Fibroblast of skin of left quadriceps (primary cell): Measurements from ENCODE around the gene SLC9A1.
A peak's percentile ranks its signal among the peaks of the same experiment; 100 is the strongest.
"Not testable (repeated sequence)": the region's sequence is repeated elsewhere in the genome, so short reads cannot be mapped to it uniquely, and the experiment has no call there.

Experiments
- DNase-seq, 2 experiments: peaks; one replicate each; pipeline ENCODE4 v3.0.0-alpha.2; 2013; ENCODE audit warnings: low read depth in 2 of 2

SLC9A1 gene

GRCh38 chr1:27154991-27155781, at the start of gene SLC9A1:
Gene SLC9A1 (minus strand): TSS chr1:27155125. CDS start chr1:27154334, 791 bp downstream.
- peak; percentile 78 to 80 for DNase-seq

DNA sequence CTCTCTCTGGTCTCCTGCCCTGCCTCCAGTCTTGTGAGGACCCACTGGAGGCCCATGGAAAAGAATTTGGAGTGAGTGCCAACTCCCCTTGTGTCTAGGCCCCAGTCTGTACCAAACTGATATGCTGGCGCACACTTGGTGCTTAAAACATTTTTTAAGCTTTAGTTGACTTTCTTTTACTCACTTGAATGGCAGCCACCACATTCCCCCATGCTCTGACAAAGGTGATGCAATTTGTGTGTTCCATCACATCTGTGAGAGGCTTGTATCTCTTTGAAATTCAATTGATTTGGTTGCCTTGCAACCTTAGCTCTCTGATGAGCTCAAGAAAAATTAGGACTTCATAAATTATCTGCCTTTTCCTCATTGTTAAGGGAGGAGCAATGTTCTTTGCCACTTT, 49.0 kb upstream of the SLC9A1 start:
- DNase-seq = peak in 1 of 2 experiments; percentile 2

GRCh38 chr1:27201295-27201694, 46.4 kb upstream of the SLC9A1 start:
- no peak for DNase-seq

GRCh38 chr1:27193194-27193593, 38.3 kb upstream of the SLC9A1 start:
- no peak for DNase-seq

DNA sequence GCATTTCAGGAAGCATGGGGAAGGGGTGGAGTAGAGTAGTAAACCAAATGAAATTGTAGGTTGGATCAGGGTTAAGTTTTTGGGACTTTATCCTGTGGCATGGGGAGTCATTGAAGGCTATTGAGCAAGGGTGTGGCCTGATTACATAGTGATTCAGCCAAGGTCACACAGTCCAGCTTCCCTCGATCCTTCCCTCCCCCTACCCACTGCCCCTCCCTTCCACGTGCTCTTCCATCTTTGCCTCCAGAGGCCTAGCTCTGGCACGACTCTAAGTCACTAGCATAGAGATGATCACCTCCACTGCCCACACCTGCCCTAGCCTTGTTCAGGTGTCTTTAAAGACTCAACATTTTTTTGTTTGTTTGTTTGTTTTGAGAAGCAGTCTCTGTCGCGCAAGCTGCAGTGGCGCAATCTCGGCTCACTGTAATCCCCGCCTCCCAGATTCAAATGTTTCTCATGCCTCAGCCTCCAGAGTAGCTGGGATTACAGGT, 37.2 kb upstream of the SLC9A1 start:
- DNase-seq = no peak

DNA sequence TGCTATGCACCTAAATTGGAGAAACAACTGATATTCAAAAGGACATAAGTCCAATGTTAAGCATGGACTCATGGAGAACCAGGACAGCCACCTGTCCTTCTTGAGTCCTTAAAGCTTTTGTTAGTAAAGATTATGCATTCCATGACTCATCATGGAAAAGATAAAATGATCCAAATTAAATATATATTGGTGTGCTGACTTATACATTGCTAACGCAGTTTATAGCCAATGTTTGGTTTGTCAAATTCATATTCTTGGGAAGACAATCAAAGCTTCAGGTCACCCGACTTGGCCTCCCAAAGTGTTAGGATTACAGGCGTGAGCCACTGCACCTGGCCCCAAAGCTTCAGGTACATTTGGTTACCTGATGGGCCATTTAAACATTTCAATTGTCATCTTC, 29.7 kb upstream of the SLC9A1 start:
- DNase-seq = not testable (repeated sequence)

DNA sequence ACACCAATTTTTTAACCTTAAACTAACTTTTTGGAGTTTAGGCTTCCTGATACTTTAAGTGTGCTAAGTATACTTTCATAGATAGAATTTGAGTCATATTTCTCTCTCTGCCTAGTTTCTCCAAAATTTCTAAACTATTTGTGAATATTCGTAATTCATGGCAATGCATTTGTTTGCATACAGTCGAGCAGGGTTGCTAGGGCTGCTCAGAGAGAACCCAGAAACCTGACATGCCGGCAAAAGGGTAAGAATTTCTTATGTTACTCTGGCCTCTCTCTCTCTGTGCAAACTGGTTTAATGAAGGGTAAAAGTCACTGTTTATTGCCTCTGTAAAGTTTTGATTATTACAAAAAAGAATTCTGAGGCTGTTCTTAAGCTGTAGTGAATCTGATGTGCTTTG, 25.1 kb upstream of the SLC9A1 start:
- no peak for DNase-seq

DNA sequence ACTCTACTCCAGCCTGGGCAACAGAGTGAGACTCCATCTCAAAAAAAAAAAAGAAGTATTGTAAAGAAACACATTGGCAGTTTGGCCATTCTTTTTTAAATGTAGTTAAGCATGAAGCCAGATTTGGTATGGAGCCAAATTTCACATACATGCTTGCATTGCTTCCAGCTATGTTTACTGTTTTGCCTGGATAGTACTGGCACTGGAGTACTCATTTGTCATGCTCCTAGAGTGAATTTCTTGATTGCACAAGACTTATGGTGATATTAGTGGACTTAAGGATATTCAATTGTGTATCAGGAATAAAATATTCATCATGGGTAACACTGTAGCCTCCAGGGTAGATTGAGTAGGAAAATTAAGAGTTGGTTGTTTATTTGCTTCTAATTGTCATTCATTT, 24.5 kb upstream of the SLC9A1 start:
- DNase-seq = no peak

GRCh38 chr1:27176954-27177353, 22.0 kb upstream of the SLC9A1 start:
- DNase-seq = no peak

- no peak for DNase-seq
Observed at GRCh38 chr1:27176323-27176722, 21.4 kb upstream of the SLC9A1 start.

- DNase-seq = not testable (repeated sequence)
Observed at GRCh38 chr1:27172992-27173391, 18.1 kb upstream of the SLC9A1 start.

DNA sequence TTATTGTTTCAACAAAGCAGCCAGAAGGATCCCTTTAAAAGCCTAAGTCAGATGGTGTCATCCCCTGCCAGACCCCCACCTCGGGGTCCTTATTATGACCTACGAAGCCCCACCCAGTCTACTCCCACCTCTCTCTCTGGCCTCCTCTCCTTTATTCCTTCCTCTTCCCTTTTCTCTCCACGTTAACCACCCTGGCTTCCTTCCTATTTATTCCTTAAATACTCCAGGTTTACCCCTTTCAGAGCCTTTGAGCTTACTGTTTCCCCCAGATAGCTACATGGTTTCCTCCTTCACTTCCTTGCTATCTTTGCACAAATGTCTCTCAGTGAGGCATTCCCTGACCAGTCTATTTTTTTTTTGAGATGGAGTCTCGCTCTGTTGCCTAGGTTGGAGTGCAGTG, 12.0 kb upstream of the SLC9A1 start:
- DNase-seq = no peak

GRCh38 chr1:27166351-27166802, 11.5 kb upstream of the SLC9A1 start:
- no peak for DNase-seq

GRCh38 chr1:27163093-27163492, 8.2 kb upstream of the SLC9A1 start:
- DNase-seq = no peak

DNA sequence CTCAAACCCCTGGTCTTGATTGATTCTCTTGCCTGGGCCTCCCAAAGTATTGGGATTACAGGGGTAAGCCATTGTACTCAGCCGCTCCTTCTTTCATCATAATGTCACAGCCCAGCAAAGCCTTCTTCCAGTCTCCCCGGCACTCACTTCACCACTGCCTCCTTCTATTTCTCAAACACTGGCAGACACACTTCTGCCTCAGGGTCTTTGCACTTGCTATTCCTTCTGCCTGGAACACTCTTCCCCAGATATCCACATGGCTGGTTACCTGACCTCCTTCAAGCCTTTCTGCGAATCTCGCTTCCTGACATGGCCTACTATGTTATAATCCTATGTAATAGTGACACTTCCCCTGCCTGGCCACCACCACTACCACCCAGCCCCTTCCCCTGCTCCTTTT, 7.2 kb upstream of the SLC9A1 start:
- DNase-seq = no peak

- no peak for DNase-seq
Observed at GRCh38 chr1:27161594-27161993, 6.7 kb upstream of the SLC9A1 start.

DNA sequence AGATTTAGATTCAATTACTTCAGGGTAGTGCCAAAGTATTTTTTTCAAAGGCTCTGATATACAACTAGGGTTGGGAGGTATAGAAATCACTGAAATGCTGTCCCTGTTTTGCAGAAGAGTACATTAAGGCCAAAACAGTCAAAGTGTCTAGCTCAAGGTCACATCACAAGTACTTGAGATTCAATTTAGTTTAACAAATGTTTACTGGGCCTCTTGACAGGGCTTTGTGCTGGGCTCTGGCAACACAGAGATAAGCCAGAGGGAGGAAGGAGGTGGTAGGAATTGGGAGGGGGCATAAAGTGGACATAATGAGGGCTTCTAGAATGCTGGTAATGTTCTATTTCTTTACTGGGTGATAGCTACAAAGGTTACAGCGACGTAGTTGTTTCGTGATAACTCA, 2.3 kb upstream of the SLC9A1 start:
- DNase-seq = no peak

- DNase-seq = no peak
Observed at GRCh38 chr1:27154469-27154990, 395 bp downstream of the SLC9A1 start.

- no peak for DNase-seq
Observed at GRCh38 chr1:27153927-27154358, 982 bp downstream of the SLC9A1 start.

DNA sequence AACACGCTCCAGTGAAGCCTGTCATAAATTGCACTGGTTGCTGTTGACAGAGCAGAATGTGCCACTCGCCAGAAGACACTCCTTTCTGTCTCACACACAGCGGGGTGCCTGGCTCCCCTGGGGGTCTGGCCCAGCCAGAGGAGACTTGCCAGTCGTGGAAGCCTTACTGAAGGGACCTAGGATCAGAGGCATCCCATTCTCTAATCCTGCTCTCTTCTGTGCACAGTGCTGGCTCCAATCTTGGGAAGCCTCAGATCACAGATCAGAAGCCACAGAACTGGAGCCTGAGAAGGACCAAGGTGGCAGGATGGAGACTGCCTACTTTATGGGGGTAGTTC, 1.4 kb downstream of the SLC9A1 start:
- no peak for DNase-seq

DNA sequence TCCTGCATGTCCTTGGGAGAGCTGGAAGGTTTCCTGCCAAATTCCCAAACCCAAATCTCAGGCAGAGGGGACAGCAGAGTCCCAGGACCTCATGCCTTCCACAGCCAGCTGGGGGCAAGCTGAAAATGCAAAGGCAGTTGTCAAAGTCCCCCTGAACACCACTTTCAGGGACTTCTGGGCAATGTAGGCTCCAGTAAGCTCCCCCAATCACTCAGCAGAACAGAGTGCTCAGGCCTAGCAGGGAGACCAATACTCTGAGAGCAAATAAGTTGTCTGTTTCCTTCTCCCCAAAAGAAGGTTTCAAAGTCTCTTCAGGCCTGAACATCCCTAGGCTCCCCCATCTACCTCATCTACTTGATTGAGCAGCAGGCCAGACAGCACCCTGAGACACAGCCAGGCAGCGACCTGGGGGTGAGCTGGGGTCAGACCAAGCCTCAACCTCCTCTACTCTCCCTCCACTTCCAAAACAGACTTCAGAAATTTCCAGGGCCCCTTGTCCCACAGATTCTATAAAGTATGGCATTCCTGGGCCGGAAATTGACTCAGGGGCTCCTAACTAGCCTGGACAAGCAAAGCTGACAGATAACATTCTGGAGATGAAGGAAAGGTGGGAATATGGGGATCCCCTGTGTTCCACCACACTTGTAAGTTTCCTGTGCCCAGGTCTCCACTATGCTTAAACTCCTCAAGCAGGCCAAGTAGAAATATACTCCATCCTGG, 1.9 kb downstream of the SLC9A1 start:
- DNase-seq = no peak

DNA sequence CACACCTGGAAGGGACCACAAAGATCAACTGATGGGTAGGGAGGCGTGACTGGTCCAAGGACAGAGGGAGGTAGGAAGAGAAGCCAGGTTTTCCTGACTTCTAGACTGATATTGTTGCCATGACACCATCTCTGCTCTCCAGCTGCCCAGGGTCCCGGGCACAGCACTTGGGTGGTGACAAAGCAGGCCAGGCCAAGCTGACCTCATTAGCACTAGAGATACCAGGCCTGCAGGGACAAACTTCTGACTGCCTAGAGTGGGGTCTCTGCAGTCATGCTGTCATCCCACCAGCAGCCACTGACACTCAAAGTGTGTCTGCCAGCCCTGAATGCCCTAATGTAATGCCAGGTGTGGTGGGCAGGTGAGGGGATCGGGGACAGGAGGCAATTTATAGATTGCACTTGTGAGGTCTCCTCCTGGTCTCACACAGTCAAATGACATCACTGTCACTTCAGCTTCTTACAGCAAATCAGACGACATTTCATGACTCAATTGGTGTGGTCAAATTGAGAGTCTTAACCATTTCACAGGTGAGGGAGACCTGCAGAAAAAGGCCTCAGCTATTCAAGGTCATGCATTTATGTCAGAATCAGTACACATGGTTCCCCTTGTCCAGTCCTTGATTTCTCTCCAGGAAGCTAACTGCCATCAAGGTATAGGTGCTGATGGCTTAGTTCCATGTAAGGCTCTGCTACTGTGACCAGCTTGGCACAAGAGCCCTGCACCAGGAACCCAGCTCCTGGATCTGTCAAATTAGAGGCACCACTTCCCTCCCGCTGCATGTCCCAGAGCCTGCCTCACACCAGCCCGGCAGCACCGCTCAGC, 2.7 kb downstream of the SLC9A1 start:
- DNase-seq = no peak
